ENCODE measurements around the gene CLCN5.

The CLCN5 gene

DNA sequence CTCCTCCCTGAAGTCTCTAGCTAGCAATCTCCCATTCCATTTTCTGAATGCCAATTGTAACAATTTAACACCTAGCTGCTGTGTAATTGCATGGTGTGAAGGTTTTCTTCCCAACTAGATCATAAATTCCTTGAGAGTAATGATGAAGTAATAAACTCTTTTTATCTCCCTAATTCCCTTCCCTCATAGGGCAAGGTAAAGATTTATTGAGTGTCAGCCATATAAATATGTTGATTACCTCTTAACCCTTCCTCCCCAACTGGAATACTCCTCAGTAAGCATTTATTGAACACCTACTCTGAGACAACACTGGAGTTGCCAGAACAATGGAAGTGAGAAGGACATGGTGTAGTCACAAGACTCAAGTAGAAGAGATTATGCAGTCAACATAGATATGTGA, 112.7 kb downstream of the CLCN5 start:
- H3K4me3 ChIP-seq (ENCODE audit: low read depth in 1 of 2, low read length in 2 of 2) = no peak overlapping the region
- H3K36me3 ChIP-seq (ENCODE audit: control insufficient read depth in 1 of 2, insufficient read depth in 2 of 2, low read length in 2 of 2) = no peaks in the 10 kb centered on the region
- no peak overlapping the region for H3K27ac ChIP-seq (ENCODE audit: low read depth, low read length)
- no peaks in the 10 kb centered on the region for H3K27me3 ChIP-seq (ENCODE audit: control insufficient read depth in 1 of 2, insufficient read depth in 2 of 2, low read length in 2 of 2)
- no peak overlapping the region for H3K9ac ChIP-seq (ENCODE audit: low read depth in 1 of 2, low read length in 2 of 2)
- no peaks in the 10 kb centered on the region for H3K9me3 ChIP-seq (ENCODE audit: control insufficient read depth in 1 of 2, low read length in 2 of 2)
- no peaks in the 10 kb centered on the region for H3K4me1 ChIP-seq (ENCODE audit: control insufficient read depth in 1 of 2, insufficient read depth in 2 of 2, low read length in 2 of 2)

DNA sequence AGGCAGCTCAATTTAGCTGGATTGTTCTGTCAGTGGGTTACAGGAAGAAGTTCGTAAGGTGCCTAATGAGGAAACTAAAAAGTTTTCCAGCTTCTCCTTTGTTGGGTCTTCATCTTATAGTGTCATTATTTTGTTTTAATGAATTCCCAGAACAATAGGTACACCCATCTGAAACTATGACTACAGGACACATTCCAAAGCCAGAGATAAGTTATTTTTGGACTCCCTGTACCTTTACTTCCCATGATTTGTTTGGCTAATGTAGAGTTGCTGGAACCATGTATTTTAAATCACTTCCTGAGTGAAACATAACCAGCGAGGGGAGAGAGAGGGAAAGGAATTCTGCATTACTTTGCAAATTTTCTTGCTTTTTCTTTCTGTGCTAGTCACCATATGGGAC, 114.0 kb downstream of the CLCN5 start:
- Histone ChIP-seq H3K9ac (ENCODE audit: low read depth in 1 of 2, low read length in 2 of 2) (no peak overlapping the region), H3K4me3 (ENCODE audit: low read depth in 1 of 2, low read length in 2 of 2) (no peak overlapping the region), H3K9me3 (ENCODE audit: control insufficient read depth in 1 of 2, low read length in 2 of 2) (no peaks in the 10 kb centered on the region), H3K27ac (ENCODE audit: low read depth, low read length) (no peak overlapping the region), H3K27me3 (ENCODE audit: control insufficient read depth in 1 of 2, insufficient read depth in 2 of 2, low read length in 2 of 2) (no peaks in the 10 kb centered on the region), H3K4me1 (ENCODE audit: control insufficient read depth in 1 of 2, insufficient read depth in 2 of 2, low read length in 2 of 2) (no peaks in the 10 kb centered on the region), H3K36me3 (ENCODE audit: control insufficient read depth in 1 of 2, insufficient read depth in 2 of 2, low read length in 2 of 2) (no peaks in the 10 kb centered on the region)

DNA sequence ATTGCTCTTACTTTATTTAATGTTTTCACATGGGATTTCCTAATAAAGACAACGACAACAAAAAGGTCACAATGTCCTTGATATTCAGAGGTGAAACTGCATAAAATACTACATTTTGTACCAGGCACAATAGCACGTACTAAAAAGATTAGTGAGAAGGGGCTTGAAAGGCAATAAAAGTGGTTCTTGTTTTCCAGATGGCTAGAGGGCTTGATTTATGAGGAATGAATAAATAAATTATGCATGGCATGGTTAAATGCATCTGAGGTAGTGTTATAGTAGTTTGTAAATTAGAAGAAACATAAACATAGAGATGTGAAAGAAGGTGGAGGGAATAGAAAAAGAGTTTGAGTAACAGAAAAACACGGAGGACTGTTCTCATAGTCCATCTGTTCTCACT, 123.4 kb downstream of the CLCN5 start:
- H3K4me3 ChIP-seq (ENCODE audit: low read depth in 1 of 2, low read length in 2 of 2) = no peak overlapping the region
- no peaks in the 10 kb centered on the region for H3K27me3 ChIP-seq (ENCODE audit: control insufficient read depth in 1 of 2, insufficient read depth in 2 of 2, low read length in 2 of 2)
- H3K9ac ChIP-seq (ENCODE audit: low read depth in 1 of 2, low read length in 2 of 2) = no peak overlapping the region
- H3K36me3 ChIP-seq (ENCODE audit: control insufficient read depth in 1 of 2, insufficient read depth in 2 of 2, low read length in 2 of 2) = no peaks in the 10 kb centered on the region
- H3K9me3 ChIP-seq (ENCODE audit: control insufficient read depth in 1 of 2, low read length in 2 of 2) = no peaks in the 10 kb centered on the region
- H3K4me1 ChIP-seq (ENCODE audit: control insufficient read depth in 1 of 2, insufficient read depth in 2 of 2, low read length in 2 of 2) = no peaks in the 10 kb centered on the region
- H3K27ac ChIP-seq (ENCODE audit: low read depth, low read length) = no peak overlapping the region

DNA sequence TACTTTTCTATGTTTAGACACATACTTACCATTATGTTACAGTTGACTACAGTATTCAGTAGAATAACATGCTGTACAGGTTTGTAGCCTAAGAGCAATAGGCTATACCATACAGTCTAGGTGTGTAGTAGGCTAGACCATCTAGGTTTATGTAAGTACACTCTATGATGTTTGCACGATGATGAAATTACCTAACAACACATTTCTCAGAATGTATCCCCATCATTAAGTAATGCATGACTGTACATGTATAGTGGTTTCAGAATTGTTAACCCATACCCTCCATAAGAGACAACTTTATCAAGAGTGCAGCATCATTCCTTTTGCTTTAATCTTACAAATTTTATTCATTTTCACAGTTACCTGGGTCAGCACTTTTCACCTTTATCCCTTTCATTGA, 126.8 kb downstream of the CLCN5 start:
- no peak overlapping the region for H3K4me3 ChIP-seq (ENCODE audit: low read depth in 1 of 2, low read length in 2 of 2)
- H3K27ac ChIP-seq (ENCODE audit: low read depth, low read length) = no peak overlapping the region
- no peaks in the 10 kb centered on the region for H3K36me3 ChIP-seq (ENCODE audit: control insufficient read depth in 1 of 2, insufficient read depth in 2 of 2, low read length in 2 of 2)
- H3K9ac ChIP-seq (ENCODE audit: low read depth in 1 of 2, low read length in 2 of 2) = no peak overlapping the region
- no peaks in the 10 kb centered on the region for H3K27me3 ChIP-seq (ENCODE audit: control insufficient read depth in 1 of 2, insufficient read depth in 2 of 2, low read length in 2 of 2)
- H3K4me1 ChIP-seq (ENCODE audit: control insufficient read depth in 1 of 2, insufficient read depth in 2 of 2, low read length in 2 of 2) = no peaks in the 10 kb centered on the region
- H3K9me3 ChIP-seq (ENCODE audit: control insufficient read depth in 1 of 2, low read length in 2 of 2) = no peaks in the 10 kb centered on the region

DNA sequence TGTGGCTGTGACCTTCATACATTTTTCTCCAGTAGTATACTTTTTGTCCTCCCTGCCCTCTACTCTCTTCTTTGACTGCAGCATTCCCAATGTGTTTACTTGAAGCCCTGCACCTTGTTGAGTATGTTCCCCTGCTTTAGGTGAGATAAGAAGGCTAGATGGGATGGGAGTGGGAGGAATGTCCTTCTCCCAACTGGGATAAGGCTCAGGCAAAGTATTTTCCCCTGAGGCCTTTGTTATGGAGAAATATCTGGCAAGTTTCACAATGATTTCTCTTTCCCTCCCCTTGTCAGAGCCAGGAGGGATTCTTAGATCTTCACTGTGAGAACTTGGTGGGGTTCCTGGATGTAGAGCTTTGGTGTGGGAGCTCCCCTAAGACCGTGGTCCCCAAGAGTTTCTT, 131.8 kb downstream of the CLCN5 start:
- Histone ChIP-seq H3K27me3 (ENCODE audit: control insufficient read depth in 1 of 2, insufficient read depth in 2 of 2, low read length in 2 of 2) (no peaks in the 10 kb centered on the region), H3K9ac (ENCODE audit: low read depth in 1 of 2, low read length in 2 of 2) (no peak overlapping the region), H3K27ac (ENCODE audit: low read depth, low read length) (no peak overlapping the region), H3K36me3 (ENCODE audit: control insufficient read depth in 1 of 2, insufficient read depth in 2 of 2, low read length in 2 of 2) (no peaks in the 10 kb centered on the region), H3K4me3 (ENCODE audit: low read depth in 1 of 2, low read length in 2 of 2) (no peak overlapping the region), H3K4me1 (ENCODE audit: control insufficient read depth in 1 of 2, insufficient read depth in 2 of 2, low read length in 2 of 2) (no peaks in the 10 kb centered on the region), H3K9me3 (ENCODE audit: control insufficient read depth in 1 of 2, low read length in 2 of 2) (no peaks in the 10 kb centered on the region)

DNA sequence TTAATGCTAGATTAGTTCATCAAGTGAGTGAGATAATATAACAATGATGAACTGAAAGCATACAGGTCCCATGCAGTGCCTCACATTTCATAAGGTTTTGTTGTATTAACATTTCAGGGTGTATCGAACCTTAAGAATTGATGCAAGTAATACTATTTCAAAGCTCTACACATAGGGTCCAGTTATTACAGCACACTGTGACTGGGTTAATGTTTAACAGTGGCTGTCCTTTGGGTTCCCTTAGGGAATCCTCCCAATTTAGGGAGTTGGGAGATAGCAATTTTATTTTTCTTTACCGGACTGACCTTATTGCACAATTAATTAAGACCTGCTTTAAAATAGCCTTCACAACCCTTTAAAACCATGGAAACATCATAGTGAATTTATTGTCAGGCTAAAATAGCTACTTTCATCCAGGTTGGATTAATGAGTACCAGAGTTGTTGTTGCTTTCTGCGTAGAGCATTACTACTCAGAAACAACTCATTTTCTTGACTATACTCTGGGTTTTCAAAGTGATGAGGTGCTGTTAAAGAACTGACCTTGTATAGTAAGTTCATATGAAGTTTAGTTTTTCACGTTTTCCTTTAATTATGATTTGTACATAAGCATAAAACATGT, 144.0 kb downstream of the CLCN5 start:
- Histone ChIP-seq H3K9me3 (ENCODE audit: control insufficient read depth in 1 of 2, low read length in 2 of 2) (no peaks in the 10 kb centered on the region), H3K36me3 (ENCODE audit: control insufficient read depth in 1 of 2, insufficient read depth in 2 of 2, low read length in 2 of 2) (no peaks in the 10 kb centered on the region), H3K27me3 (ENCODE audit: control insufficient read depth in 1 of 2, insufficient read depth in 2 of 2, low read length in 2 of 2) (no peaks in the 10 kb centered on the region), H3K4me3 (ENCODE audit: low read depth in 1 of 2, low read length in 2 of 2) (no peak overlapping the region), H3K4me1 (ENCODE audit: control insufficient read depth in 1 of 2, insufficient read depth in 2 of 2, low read length in 2 of 2) (peaks cover 0 to 4% of the 10 kb centered on the region in 2 donors), H3K9ac (ENCODE audit: low read depth in 1 of 2, low read length in 2 of 2) (no peak overlapping the region), H3K27ac (ENCODE audit: low read depth, low read length) (no peak overlapping the region)

DNA sequence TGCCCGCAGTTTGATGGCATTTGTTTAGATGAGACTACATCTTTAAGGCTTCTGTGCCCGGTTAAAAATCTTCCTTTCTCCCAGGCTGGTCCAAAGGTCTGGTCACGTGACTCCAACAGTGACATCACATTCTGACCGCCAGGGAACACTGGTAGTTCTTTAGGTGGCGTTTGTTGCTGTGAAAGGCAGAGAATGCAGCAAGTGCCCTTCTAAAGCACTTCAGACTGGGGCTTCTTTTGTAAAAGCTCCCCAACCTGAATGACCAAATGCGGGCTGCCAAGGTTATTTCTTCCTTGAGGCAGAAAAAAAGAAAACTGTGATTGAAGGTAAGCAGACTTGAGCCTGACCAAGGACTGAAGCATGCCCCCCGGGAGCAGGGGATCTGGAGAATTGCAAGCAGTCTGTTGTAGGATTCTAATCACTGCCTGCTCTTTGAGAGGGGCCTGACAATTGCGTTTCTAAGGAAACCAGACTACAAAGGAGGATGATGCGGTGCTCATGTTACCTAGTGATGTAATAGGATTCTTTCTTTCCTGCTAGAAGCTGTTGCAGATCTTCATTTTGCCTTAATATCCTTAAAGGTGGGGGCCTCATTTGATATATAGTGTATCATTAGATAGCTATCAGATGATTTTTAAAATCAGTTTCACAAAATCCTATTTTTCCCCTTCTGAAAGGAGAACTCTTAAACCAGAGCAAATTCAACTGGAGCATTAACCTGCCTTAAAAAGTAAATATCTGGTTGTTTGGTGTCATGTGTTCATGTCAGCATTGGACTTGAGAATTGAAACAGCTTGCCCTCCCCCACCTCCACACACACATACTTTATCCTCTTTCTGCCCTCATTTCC, 145.3 kb downstream of the CLCN5 start:
- no peaks in the 10 kb centered on the region for H3K27me3 ChIP-seq (ENCODE audit: control insufficient read depth in 1 of 2, insufficient read depth in 2 of 2, low read length in 2 of 2)
- peak overlapping the region; percentile 36 to 60 for H3K4me3 ChIP-seq (ENCODE audit: low read depth in 1 of 2, low read length in 2 of 2)
- peak overlapping the region; percentile 12 to 59 for H3K9ac ChIP-seq (ENCODE audit: low read depth in 1 of 2, low read length in 2 of 2)
- no peaks in the 10 kb centered on the region for H3K36me3 ChIP-seq (ENCODE audit: control insufficient read depth in 1 of 2, insufficient read depth in 2 of 2, low read length in 2 of 2)
- peaks cover 0 to 4% of the 10 kb centered on the region in 2 donors for H3K4me1 ChIP-seq (ENCODE audit: control insufficient read depth in 1 of 2, insufficient read depth in 2 of 2, low read length in 2 of 2)
- no peaks in the 10 kb centered on the region for H3K9me3 ChIP-seq (ENCODE audit: control insufficient read depth in 1 of 2, low read length in 2 of 2)
- no peak overlapping the region for H3K27ac ChIP-seq (ENCODE audit: low read depth, low read length)

DNA sequence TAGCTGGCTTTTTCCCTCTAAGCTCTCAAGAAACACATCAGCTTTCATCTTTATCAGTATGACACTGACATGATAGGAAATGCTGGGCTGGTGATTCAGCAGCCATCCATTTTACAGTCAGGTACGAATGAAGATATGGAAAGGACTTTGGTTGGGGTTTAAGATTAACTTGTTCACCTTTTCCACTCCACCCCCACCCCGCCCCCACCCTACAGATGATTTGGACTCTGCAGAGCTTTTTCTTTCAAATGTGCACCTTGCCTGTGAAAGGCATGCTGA, 145.8 kb downstream of the CLCN5 start:
- no peaks in the 10 kb centered on the region for H3K27me3 ChIP-seq (ENCODE audit: control insufficient read depth in 1 of 2, insufficient read depth in 2 of 2, low read length in 2 of 2)
- H3K4me1 ChIP-seq (ENCODE audit: control insufficient read depth in 1 of 2, insufficient read depth in 2 of 2, low read length in 2 of 2) = peaks cover 0 to 4% of the 10 kb centered on the region in 2 donors
- no peak overlapping the region for H3K27ac ChIP-seq (ENCODE audit: low read depth, low read length)
- H3K9me3 ChIP-seq (ENCODE audit: control insufficient read depth in 1 of 2, low read length in 2 of 2) = no peaks in the 10 kb centered on the region
- H3K4me3 ChIP-seq (ENCODE audit: low read depth in 1 of 2, low read length in 2 of 2) = no peak overlapping the region
- H3K36me3 ChIP-seq (ENCODE audit: control insufficient read depth in 1 of 2, insufficient read depth in 2 of 2, low read length in 2 of 2) = no peaks in the 10 kb centered on the region
- H3K9ac ChIP-seq (ENCODE audit: low read depth in 1 of 2, low read length in 2 of 2) = no peak overlapping the region

DNA sequence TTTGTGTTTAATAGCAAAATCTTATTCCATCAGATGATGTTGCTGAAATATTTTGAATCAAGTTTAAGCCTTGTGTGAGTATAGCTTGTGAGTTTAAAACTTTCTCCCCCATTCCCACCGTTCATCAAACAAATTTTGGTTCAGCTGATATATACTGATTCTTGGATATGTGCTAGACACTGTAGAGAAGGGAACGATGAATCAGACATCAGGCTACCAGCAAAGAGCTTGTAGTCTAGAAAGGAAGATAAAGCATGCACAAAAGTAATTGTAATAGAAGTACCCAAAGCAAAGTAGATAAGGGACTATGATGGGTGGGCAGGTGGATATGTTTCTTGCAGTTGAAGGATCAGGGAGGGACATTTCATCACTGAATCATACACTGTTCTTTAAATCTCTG, 146.5 kb downstream of the CLCN5 start:
- H3K4me3 ChIP-seq (ENCODE audit: low read depth in 1 of 2, low read length in 2 of 2) = no peak overlapping the region

DNA sequence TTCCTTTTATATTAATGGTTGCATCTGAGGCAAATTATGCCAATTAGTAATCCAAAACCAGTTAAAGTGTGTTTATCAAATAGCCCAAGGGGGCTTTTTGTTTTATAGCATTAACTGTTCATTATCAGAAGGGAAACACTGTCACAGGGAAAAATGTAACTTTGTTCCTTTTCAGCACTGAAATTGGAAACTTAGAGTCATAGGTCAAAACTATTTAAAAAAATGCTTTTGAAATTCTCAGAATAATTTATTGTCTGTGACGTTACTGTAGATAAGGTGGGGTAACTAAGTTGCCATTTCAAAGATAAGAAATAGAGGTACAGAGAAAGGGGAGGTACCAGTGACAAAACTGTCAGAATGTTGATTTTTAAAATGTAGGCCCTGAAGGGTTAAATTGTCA, 149.1 kb downstream of the CLCN5 start:
- H3K9me3 ChIP-seq (ENCODE audit: control insufficient read depth in 1 of 2, low read length in 2 of 2) = no peaks in the 10 kb centered on the region
- H3K4me1 ChIP-seq (ENCODE audit: control insufficient read depth in 1 of 2, insufficient read depth in 2 of 2, low read length in 2 of 2) = no peaks in the 10 kb centered on the region
- H3K27me3 ChIP-seq (ENCODE audit: control insufficient read depth in 1 of 2, insufficient read depth in 2 of 2, low read length in 2 of 2) = no peaks in the 10 kb centered on the region
- H3K4me3 ChIP-seq (ENCODE audit: low read depth in 1 of 2, low read length in 2 of 2) = no peak overlapping the region
- H3K9ac ChIP-seq (ENCODE audit: low read depth in 1 of 2, low read length in 2 of 2) = no peak overlapping the region
- H3K36me3 ChIP-seq (ENCODE audit: control insufficient read depth in 1 of 2, insufficient read depth in 2 of 2, low read length in 2 of 2) = no peaks in the 10 kb centered on the region
- H3K27ac ChIP-seq (ENCODE audit: low read depth, low read length) = no peak overlapping the region

More for the DNA sequence above, 146.5 kb downstream of the CLCN5 start:
- Histone ChIP-seq H3K4me1 (ENCODE audit: control insufficient read depth in 1 of 2, insufficient read depth in 2 of 2, low read length in 2 of 2) (peaks cover 0 to 4% of the 10 kb centered on the region in 2 donors), H3K27me3 (ENCODE audit: control insufficient read depth in 1 of 2, insufficient read depth in 2 of 2, low read length in 2 of 2) (no peaks in the 10 kb centered on the region), H3K9me3 (ENCODE audit: control insufficient read depth in 1 of 2, low read length in 2 of 2) (no peaks in the 10 kb centered on the region), H3K9ac (ENCODE audit: low read depth in 1 of 2, low read length in 2 of 2) (no peak overlapping the region), H3K36me3 (ENCODE audit: control insufficient read depth in 1 of 2, insufficient read depth in 2 of 2, low read length in 2 of 2) (no peaks in the 10 kb centered on the region), H3K27ac (ENCODE audit: low read depth, low read length) (no peak overlapping the region)

All from duodenal mucosa (tissue), 2 donors.